IPS-15b (cell line): Measurements from ENCODE around the gene KIF15.

Experiments
- H3K27me3 ChIP-seq: one replicate; pipeline ENCODE4 v1.6.1; 2013; ENCODE audit warnings: low read length; ENCODE audit not compliant: control insufficient read depth, insufficient read depth
- H3K36me3 ChIP-seq: one replicate; pipeline ENCODE4 v1.6.1; 2013; ENCODE audit warnings: low read length; ENCODE audit not compliant: control insufficient read depth, insufficient read depth
- H3K4me1 ChIP-seq: one replicate; pipeline ENCODE4 v1.6.1; 2013; ENCODE audit warnings: mild to moderate bottlenecking, low read length; ENCODE audit not compliant: control insufficient read depth, insufficient read depth
- H3K4me3 ChIP-seq: one replicate; pipeline ENCODE4 v1.5.1; 2013; ENCODE audit warnings: low read depth, low read length
- H3K9ac ChIP-seq: one replicate; pipeline ENCODE4 v1.6.1; 2013; ENCODE audit warnings: low read depth, mild to moderate bottlenecking, low read length
- H3K9me3 ChIP-seq: one replicate; pipeline ENCODE4 v1.6.1; 2013; ENCODE audit warnings: mild to moderate bottlenecking, low read length; ENCODE audit not compliant: control insufficient read depth, insufficient read depth

Gene KIF15

GRCh38 chr3:44883999-44884431 lies 122.4 kb downstream of the KIF15 start:
- no peaks in the 10 kb centered on the region for H3K36me3 ChIP-seq
- no peak overlapping the region for H3K9ac ChIP-seq
- no peak overlapping the region for H3K4me3 ChIP-seq
- H3K9me3 ChIP-seq = peaks cover 3% of the 10 kb centered on the region
- no peaks in the 10 kb centered on the region for H3K27me3 ChIP-seq
- no peaks in the 10 kb centered on the region for H3K4me1 ChIP-seq

- Histone ChIP-seq H3K4me3 (no peak overlapping the region), H3K9ac (no peak overlapping the region), H3K36me3 (no peaks in the 10 kb centered on the region), H3K4me1 (no peaks in the 10 kb centered on the region), H3K27me3 (no peaks in the 10 kb centered on the region), H3K9me3 (peaks cover 3% of the 10 kb centered on the region)
These were observed 124.0 kb downstream of the KIF15 start for GRCh38 chr3:44885618-44886017.

GRCh38 chr3:44886561-44886960 lies 125.0 kb downstream of the KIF15 start:
- no peaks in the 10 kb centered on the region for H3K4me1 ChIP-seq
- no peaks in the 10 kb centered on the region for H3K36me3 ChIP-seq
- H3K9ac ChIP-seq = no peak overlapping the region

GRCh38 chr3:44887101-44887500 lies 125.5 kb downstream of the KIF15 start:
- Histone ChIP-seq H3K9me3 (peaks cover 3% of the 10 kb centered on the region), H3K9ac (no peak overlapping the region), H3K4me3 (no peak overlapping the region), H3K36me3 (no peaks in the 10 kb centered on the region), H3K27me3 (no peaks in the 10 kb centered on the region), H3K4me1 (no peaks in the 10 kb centered on the region)

More at GRCh38 chr3:44886561-44886960, 125.0 kb downstream of the KIF15 start:
- H3K9me3 ChIP-seq = peaks cover 3% of the 10 kb centered on the region
- no peak overlapping the region for H3K4me3 ChIP-seq
- H3K27me3 ChIP-seq = no peaks in the 10 kb centered on the region

GRCh38 chr3:44890258-44890657 lies 128.7 kb downstream of the KIF15 start:
- H3K9ac ChIP-seq = no peak overlapping the region
- H3K4me1 ChIP-seq = no peaks in the 10 kb centered on the region
- no peaks in the 10 kb centered on the region for H3K36me3 ChIP-seq
- no peaks in the 10 kb centered on the region for H3K9me3 ChIP-seq
- H3K27me3 ChIP-seq = no peaks in the 10 kb centered on the region
- H3K4me3 ChIP-seq = no peak overlapping the region

GRCh38 chr3:44890852-44891251 lies 129.3 kb downstream of the KIF15 start:
- H3K4me3 ChIP-seq = no peak overlapping the region
- H3K36me3 ChIP-seq = no peaks in the 10 kb centered on the region
- no peaks in the 10 kb centered on the region for H3K27me3 ChIP-seq
- H3K9ac ChIP-seq = no peak overlapping the region
- H3K4me1 ChIP-seq = no peaks in the 10 kb centered on the region
- no peaks in the 10 kb centered on the region for H3K9me3 ChIP-seq

GRCh38 chr3:44892689-44893088 lies 131.1 kb downstream of the KIF15 start:
- H3K4me3 ChIP-seq = no peak overlapping the region
- no peaks in the 10 kb centered on the region for H3K27me3 ChIP-seq
- no peaks in the 10 kb centered on the region for H3K9me3 ChIP-seq
- H3K36me3 ChIP-seq = no peaks in the 10 kb centered on the region
- H3K9ac ChIP-seq = no peak overlapping the region
- no peaks in the 10 kb centered on the region for H3K4me1 ChIP-seq

GRCh38 chr3:44893097-44893496 lies 131.5 kb downstream of the KIF15 start:
- Histone ChIP-seq H3K4me1 (no peaks in the 10 kb centered on the region), H3K27me3 (no peaks in the 10 kb centered on the region), H3K4me3 (no peak overlapping the region), H3K9me3 (no peaks in the 10 kb centered on the region), H3K36me3 (no peaks in the 10 kb centered on the region), H3K9ac (no peak overlapping the region)

GRCh38 chr3:44894485-44894884 lies 132.9 kb downstream of the KIF15 start:
- no peaks in the 10 kb centered on the region for H3K9me3 ChIP-seq
- H3K36me3 ChIP-seq = no peaks in the 10 kb centered on the region
- H3K4me3 ChIP-seq = no peak overlapping the region
- H3K4me1 ChIP-seq = peaks cover 4% of the 10 kb centered on the region
- H3K27me3 ChIP-seq = no peaks in the 10 kb centered on the region
- H3K9ac ChIP-seq = no peak overlapping the region

GRCh38 chr3:44896440-44896839 lies 134.8 kb downstream of the KIF15 start:
- Histone ChIP-seq H3K27me3 (no peaks in the 10 kb centered on the region), H3K36me3 (no peaks in the 10 kb centered on the region), H3K4me3 (no peak overlapping the region), H3K9me3 (no peaks in the 10 kb centered on the region), H3K4me1 (peaks cover 6% of the 10 kb centered on the region), H3K9ac (no peak overlapping the region)

GRCh38 chr3:44899683-44900367 lies 138.2 kb downstream of the KIF15 start:
- Histone ChIP-seq H3K9ac (no peak overlapping the region), H3K9me3 (no peaks in the 10 kb centered on the region), H3K36me3 (no peaks in the 10 kb centered on the region), H3K4me3 (no peak overlapping the region), H3K27me3 (no peaks in the 10 kb centered on the region), H3K4me1 (peaks cover 6% of the 10 kb centered on the region)

GRCh38 chr3:44902628-44903027 lies 141.0 kb downstream of the KIF15 start:
- Histone ChIP-seq H3K36me3 (no peaks in the 10 kb centered on the region), H3K4me3 (no peak overlapping the region), H3K4me1 (peaks cover 6% of the 10 kb centered on the region), H3K9ac (no peak overlapping the region), H3K9me3 (no peaks in the 10 kb centered on the region), H3K27me3 (no peaks in the 10 kb centered on the region)
